ENCODE data around the gene NEK6. TPM values are rescaled to one million over a fixed set of nuclear protein-coding genes. Genes with fewer than 3 reads are reported as not detected.
"Not testable (repeated sequence)": the region's sequence is repeated elsewhere in the genome, so short reads cannot be mapped to it uniquely, and the experiment has no call there.

Gene NEK6
- total RNA-seq, 1 donor from 2014 or later = 124 TPM

GRCh38 chr9:124228516-124228915, 29.2 kb upstream of the NEK6 start:
- DNase-seq (ENCODE audit: low read depth) = no peak

- DNase-seq (ENCODE audit: low read depth) = no peak
Observed at GRCh38 chr9:124231095-124231737, 26.5 kb upstream of the NEK6 start.

GRCh38 chr9:124238546-124239140, 19.1 kb upstream of the NEK6 start:
- DNase-seq (ENCODE audit: low read depth) = no peak

- no peak for DNase-seq (ENCODE audit: low read depth)
Observed at GRCh38 chr9:124239249-124240073, 18.3 kb upstream of the NEK6 start.

- no peak for DNase-seq (ENCODE audit: low read depth)
Observed at GRCh38 chr9:124242331-124243194, 15.2 kb upstream of the NEK6 start.

GRCh38 chr9:124247393-124247792, 10.4 kb upstream of the NEK6 start:
- not testable (repeated sequence) for DNase-seq (ENCODE audit: low read depth)

GRCh38 chr9:124248066-124248465, 9.7 kb upstream of the NEK6 start:
- DNase-seq (ENCODE audit: low read depth) = no peak

- no peak for DNase-seq (ENCODE audit: low read depth)
Observed at GRCh38 chr9:124248960-124249359, 8.8 kb upstream of the NEK6 start.

- DNase-seq (ENCODE audit: low read depth) = no peak
Observed at GRCh38 chr9:124251204-124251603, 6.5 kb upstream of the NEK6 start.

- DNase-seq (ENCODE audit: low read depth) = peak; percentile 69
Observed at GRCh38 chr9:124251605-124252378, 6.0 kb upstream of the NEK6 start.

- not testable (repeated sequence) for DNase-seq (ENCODE audit: low read depth)
Observed at GRCh38 chr9:124252878-124253277, 4.9 kb upstream of the NEK6 start.

- no peak for DNase-seq (ENCODE audit: low read depth)
Observed at GRCh38 chr9:124254261-124254682, 3.5 kb upstream of the NEK6 start.

GRCh38 chr9:124255222-124255621, 2.5 kb upstream of the NEK6 start:
- DNase-seq (ENCODE audit: low read depth) = no peak

GRCh38 chr9:124256517-124257069, 1.2 kb upstream of the NEK6 start:
- peak; percentile 99 for DNase-seq (ENCODE audit: low read depth)

GRCh38 chr9:124257070-124257843, 492 bp upstream of the NEK6 start:
- DNase-seq (ENCODE audit: low read depth) = peak; percentile 45

- DNase-seq (ENCODE audit: low read depth) = no peak
Observed at GRCh38 chr9:124258607-124259157, 933 bp downstream of the NEK6 start.

GRCh38 chr9:124259158-124259808, 1.5 kb downstream of the NEK6 start:
- peak; percentile 87 for DNase-seq (ENCODE audit: low read depth)

- DNase-seq (ENCODE audit: low read depth) = peak; percentile 71
Observed at GRCh38 chr9:124260769-124261603, 3.2 kb downstream of the NEK6 start.
